ENCODE measurements around the gene VSTM1.

- TF ChIP-seq, protein P1, sequence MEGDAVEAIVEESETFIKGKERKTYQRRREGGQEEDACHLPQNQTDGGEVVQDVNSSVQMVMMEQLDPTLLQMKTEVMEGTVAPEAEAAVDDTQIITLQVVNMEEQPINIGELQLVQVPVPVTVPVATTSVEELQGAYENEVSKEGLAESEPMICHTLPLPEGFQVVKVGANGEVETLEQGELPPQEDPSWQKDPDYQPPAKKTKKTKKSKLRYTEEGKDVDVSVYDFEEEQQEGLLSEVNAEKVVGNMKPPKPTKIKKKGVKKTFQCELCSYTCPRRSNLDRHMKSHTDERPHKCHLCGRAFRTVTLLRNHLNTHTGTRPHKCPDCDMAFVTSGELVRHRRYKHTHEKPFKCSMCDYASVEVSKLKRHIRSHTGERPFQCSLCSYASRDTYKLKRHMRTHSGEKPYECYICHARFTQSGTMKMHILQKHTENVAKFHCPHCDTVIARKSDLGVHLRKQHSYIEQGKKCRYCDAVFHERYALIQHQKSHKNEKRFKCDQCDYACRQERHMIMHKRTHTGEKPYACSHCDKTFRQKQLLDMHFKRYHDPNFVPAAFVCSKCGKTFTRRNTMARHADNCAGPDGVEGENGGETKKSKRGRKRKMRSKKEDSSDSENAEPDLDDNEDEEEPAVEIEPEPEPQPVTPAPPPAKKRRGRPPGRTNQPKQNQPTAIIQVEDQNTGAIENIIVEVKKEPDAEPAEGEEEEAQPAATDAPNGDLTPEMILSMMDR (IDR thresholded peaks at IDR 0.05), result no peak
- TF ChIP-seq POLR2A (IDR thresholded peaks at IDR 0.05), result no peak
These were observed 43.0 kb upstream of the VSTM1 start for GRCh38 chr19:54106716-54107115.
